DMS114 treated with DMSO at 0.1 percent for 48 hours (cell line): ENCODE measurements around the gene GRPR.
A peak's percentile ranks its signal among the peaks of the same experiment; 100 is the strongest.

Experiments
- DNase-seq: peaks from one replicate; lab custom pipeline; 2025; ENCODE audit not compliant: unreplicated experiment; lab: John Stamatoyannopoulos, UW

The GRPR gene

GRCh38 chrX:16123222-16123786, at the start of gene GRPR:
Gene GRPR, plus strand, starts transcription at chrX:16123565. Its CDS starts 389 bp downstream, at chrX:16123954.
- peak; percentile 63 for DNase-seq

DNA sequence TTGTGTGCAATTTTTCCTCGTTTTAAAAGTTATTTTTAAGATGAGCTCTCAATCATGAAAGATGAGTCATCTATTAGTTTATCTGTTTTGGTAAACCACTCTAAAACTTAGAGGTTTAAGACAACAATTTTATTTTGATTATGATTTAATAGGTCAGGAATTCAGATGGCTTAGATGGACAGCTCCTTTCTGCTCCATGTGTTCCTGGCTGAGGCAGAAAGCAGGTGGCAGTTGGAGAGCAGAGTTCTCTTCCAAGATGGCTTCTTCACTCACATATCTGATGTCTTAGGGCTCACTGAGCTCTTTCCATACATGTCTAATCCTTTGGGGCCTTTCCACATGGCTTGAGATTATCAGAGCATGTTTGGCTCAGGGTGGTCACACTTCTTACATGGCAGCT, 48.3 kb upstream of the GRPR start:
- no peak for DNase-seq

- no peak for DNase-seq
Measured at GRCh38 chrX:16076834-16077233, 46.5 kb upstream of the GRPR start.

- DNase-seq: no peak
Measured at GRCh38 chrX:16077811-16078210, 45.6 kb upstream of the GRPR start.

DNA sequence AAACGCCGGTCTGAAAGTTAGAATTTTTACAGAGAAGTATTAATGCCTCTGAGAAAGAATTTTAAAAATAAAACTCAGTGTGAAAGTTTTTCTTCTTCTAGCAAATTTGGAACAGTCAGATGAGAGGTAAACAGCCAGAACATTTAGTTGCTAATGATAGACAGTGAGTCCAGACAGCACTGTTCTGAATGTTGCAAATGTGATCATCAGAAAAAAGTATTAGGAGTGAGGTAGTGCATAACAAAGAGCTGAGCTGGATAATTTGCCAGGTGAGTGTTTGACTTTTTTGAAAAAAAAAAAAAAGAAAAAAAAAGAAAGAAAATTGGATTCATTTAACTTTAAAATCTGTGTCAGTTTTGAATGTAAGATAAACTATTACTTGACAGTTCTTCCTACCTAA, 42.0 kb upstream of the GRPR start:
- no peak for DNase-seq

- DNase-seq: no peak
Measured at GRCh38 chrX:16082470-16083085, 40.8 kb upstream of the GRPR start.

DNA sequence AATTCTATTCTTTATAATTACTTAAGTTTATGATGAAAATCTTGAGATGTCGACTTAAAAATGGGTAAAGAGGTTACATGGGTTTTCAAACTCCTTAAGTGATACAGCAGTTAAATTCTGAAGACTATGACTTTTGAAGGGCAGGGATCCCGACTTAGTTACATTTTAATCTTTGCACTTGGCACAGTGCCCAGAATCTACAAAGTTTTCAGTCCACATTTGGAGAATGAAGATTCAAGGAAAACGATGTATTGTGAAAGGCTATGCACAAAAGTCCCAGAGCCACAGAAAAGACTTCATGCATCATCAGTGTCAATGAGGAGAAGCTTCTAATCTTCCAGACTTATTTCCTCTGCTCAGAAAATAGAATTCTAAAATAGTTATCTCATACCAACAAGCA, 36.3 kb upstream of the GRPR start:
- DNase-seq: no peak

- no peak for DNase-seq
Measured at GRCh38 chrX:16089086-16089485, 34.3 kb upstream of the GRPR start.

- DNase-seq: no peak
Measured at GRCh38 chrX:16096141-16096540, 27.2 kb upstream of the GRPR start.

- no peak for DNase-seq
Measured at GRCh38 chrX:16100673-16101072, 22.7 kb upstream of the GRPR start.

DNA sequence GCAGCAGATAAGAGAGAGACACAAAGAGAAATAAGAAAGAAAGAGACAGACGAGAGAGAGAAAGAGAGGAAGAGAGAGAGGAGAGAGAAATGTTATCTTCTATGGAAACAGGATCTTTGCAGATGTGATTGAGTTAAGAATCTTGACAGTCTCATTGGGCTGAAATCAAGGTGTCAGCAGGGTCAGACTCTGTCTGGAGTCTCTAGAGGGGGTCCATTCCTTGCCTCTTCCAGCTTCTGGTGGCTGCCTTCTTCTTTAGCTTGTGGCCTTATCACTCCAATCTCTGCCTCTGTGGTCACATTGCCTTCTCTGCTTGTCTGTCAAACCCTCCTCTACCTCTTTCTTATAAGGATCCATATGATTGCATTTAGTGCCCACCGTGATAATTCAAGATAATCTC, 21.8 kb upstream of the GRPR start:
- no peak for DNase-seq

DNA sequence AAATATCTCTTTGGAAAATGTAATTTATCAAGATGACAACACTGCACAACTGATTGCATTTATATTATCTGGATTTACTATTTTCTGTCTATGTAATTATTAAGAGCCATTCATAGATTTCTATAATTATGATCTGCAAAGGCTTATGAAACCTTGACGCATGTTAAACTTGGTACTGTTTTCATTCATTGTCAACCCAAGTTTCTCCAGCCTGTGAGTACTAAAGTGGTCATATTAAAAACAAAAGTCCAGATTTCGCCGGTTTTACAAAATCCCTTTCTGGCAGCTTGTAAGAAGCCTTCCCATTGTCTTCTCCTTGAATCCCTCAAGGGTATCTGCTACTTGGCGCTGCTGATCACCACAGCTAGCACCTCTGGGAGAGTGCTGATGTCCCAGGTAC, 19.7 kb upstream of the GRPR start:
- no peak for DNase-seq

GRCh38 chrX:16112428-16112827, 10.9 kb upstream of the GRPR start:
- no peak for DNase-seq

DNA sequence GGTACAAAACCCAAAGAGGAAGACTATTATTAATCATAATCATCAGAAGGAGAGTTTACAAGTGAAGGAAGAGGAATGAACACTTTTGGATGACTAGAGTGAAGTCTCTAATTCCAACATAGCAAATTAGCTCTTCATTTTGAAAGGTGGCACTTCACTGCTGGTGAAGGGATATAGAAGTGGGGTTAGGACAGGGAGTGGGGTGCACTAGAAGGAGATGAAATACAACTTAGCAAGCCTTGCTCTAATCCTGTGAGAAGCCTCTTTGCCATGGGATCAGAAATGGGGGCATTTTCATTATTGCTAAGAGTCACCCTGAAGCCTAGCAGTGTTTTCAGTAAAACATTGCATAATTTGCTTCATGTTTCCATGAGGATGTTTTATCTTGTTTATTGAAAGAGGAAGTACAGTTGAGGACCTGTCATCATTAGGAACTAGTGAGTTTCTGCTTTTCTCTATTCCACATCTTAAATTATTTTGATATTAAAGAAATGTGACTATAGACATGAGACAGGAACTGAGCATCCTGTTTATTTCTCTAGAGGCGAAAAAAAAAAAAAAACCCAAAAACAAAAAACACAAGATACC, 9.3 kb upstream of the GRPR start:
- DNase-seq: no peak

- DNase-seq: no peak
Measured at GRCh38 chrX:16114611-16115010, 8.8 kb upstream of the GRPR start.

GRCh38 chrX:16119353-16120220, 3.8 kb upstream of the GRPR start:
- no peak for DNase-seq

DNA sequence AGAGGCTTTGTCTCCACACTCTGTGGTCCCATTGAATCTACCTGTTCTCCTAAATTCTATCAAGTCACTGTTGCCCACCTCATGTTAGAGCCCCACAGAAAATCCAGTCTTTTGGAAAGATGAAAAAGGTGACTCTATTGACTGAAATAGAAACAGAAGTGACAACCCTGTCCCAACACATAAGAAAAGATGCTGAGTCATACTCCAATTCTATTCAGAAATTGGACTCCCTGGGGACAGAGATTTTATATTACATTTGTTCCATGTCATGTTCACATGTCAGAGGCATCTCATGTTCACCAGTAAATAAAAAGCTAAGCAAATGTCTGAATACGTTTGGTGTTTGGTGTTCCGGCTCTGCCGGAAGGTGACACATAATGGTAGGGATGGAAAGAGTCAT, 2.9 kb upstream of the GRPR start:
- no peak for DNase-seq

- DNase-seq: no peak
Measured at GRCh38 chrX:16124201-16124600, 836 bp downstream of the GRPR start.

- no peak for DNase-seq
Measured at GRCh38 chrX:16125520-16126149, 2.3 kb downstream of the GRPR start.

- no peak for DNase-seq
Measured at GRCh38 chrX:16130707-16131106, 7.3 kb downstream of the GRPR start.

- no peak for DNase-seq
Measured at GRCh38 chrX:16134936-16135335, 11.6 kb downstream of the GRPR start.
